Activated CD4-positive, alpha-beta T cell treated with anti-CD3 and anti-CD28 coated beads, Interleukin-2, amount 50 U/mL, for 24 hours (primary cell): Measurements from ENCODE around the gene THOC3.
"Not testable (repeated sequence)": the region's sequence is repeated elsewhere in the genome, so short reads cannot be mapped to it uniquely, and the experiment has no call there.

Source experiments
- DNase-seq, 2 donors: peaks; one replicate each; pipeline ENCODE4 v3.0.0-alpha.2; 2020; ENCODE audit warnings: low read depth in 1 of 2, low spot score in 1 of 2

THOC3 gene, protein sequence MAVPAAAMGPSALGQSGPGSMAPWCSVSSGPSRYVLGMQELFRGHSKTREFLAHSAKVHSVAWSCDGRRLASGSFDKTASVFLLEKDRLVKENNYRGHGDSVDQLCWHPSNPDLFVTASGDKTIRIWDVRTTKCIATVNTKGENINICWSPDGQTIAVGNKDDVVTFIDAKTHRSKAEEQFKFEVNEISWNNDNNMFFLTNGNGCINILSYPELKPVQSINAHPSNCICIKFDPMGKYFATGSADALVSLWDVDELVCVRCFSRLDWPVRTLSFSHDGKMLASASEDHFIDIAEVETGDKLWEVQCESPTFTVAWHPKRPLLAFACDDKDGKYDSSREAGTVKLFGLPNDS

DNA sequence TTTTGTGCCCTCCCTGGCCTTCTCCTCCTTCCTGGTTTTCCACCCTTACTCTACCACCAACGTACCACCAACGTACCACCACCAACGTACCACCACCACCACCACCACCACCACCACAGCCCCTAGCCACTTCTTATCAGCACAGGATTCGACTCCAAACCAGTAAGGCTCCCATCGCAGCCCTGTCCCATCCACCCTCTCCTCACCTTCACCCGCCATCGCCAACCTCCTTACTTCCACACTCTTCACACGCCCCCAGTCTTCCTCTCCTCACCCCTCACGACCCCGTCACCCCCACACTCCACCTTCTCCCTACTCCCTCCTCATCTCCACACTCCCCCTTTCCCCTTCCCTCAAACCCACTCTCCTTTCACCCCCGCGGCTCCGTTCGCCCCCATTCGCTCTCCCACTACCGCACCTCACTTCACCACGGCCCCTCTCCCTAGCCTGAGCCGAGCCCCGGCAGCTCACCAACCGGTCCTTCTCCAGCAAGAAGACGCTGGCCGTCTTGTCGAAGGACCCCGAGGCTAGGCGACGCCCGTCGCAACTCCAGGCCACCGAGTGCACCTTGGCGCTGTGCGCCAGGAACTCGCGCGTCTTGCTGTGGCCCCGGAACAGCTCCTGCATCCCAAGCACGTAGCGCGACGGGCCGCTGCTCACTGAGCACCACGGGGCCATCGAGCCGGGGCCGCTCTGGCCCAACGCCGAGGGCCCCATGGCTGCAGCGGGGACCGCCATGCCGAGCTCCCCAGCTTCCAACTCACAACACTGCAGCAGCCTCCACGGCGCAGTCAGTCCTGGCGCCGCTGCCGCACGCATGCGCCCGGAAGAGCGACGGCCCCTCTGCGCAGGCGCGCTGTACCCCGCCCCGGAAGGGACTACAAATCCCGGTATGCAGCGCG is at the start of gene THOC3:
Gene THOC3 (minus strand): TSS at position 845 of the 902 bp plus-strand sequence. CDS start 107 bp downstream, at position 738.
- peak; percentile 54 to 61 for DNase-seq

DNA sequence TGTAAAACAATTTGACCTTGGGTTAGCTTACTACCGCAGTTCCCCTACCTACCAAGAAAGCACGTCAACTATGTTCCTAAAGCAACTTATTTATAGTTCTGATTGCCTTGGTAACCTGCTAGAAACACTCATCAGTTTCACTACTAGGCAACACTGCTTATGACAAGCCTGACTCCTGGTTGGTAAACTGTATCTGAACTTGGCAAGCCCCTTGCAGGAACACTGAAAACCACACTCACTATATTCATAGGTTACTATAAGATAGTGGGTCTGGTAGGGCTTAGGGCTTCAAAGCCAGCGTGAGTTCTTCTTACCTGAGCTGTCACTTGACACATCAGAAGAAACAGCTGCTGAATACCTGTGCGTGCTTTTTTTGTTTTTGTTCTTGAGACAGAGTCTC is 49.2 kb upstream of the THOC3 start:
- not testable (repeated sequence) for DNase-seq

DNA sequence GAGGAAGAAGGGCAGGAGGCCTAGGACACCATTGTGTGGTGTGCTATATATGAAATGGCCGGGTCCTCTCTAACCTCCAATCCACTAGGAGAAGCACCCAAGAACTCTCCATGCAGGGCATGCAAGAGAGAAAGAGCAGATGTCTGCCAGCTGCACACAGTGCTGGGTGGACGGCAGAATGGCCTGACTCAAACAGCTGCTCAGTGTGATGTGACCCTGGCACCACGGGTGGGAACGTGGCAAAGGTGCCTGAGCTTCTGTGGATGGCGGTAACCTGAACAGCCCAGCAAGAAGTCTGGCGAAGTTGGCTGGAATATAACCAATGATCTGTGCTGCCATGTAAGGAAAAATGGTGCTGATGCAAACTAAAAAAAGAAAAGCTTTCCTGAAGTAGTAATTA is 46.2 kb upstream of the THOC3 start:
- not testable (repeated sequence) for DNase-seq

DNA sequence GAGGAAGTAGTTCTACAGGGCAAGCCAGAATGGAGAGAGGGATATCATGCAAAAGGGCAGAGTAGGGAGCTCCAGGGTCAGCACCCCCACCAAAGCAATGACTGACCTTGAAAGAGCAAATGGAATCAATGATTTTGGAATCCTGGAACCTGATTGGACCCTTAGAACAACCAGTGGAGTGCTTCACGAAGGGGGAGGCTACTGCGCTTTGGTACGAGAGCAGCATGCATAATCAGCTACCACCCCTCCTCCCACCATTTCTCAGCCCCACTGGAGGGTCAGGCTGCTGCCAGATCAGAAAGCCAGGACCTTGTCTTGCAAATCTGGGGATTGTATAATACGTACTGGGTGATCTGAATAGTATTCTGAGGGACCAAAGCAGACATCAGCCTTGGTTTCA is 43.0 kb upstream of the THOC3 start:
- DNase-seq = not testable (repeated sequence)

DNA sequence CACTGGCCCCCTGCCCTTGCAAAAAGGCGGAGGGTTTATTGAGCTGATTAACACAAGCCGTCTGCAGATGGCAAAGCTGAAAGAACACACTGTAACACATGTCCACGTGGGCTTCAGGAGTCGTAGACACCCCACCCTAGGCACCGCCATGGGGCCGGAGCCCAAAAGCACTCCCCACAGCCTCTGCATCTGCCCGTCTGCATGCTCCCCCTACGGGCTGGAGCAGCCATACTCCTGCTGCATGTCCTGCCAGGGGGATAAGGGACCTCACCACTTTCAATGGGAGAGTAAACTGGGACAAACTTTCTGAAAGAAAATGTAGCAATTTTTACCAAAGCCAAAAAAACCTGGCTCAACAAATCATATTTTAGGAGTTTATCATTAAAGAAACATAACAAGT is 42.1 kb upstream of the THOC3 start:
- DNase-seq = not testable (repeated sequence)

DNA sequence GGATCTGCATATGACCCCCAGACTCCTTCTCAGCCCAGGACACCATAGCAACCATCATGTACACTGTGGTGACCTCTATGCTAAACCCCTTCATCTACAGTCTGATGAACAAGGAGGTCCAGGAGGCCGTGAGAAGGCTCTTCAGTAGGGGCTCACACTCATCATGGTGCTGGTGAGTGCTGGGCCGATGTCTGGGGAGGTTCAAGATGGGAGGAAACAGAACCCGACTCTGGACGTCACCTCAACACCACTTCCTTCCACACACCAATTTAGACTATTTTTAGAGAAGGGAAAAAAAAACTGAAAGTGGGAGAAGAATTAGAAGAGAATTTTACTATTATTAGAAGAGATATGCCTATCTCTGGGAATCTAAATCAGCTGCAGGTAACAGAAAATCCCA is 39.1 kb upstream of the THOC3 start:
- not testable (repeated sequence) for DNase-seq

DNA sequence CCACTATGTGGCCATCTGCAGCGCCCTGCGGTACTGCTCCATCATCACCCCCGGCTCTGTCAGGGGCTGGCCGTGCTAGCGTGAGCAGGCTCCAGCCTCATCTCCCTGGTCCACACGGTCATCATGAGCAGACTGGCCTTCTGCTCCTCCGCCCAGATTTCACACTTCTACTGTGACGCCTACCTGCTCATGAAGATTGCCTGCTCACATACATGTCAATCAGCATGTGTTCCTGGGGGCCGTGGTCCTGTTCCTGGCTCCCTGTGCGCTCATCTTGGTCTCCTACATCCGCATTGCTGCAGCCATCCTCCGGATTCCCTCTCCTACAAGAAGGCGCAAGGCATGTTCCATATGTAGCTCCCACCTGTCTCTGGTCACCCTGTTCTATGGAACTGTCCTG is 38.7 kb upstream of the THOC3 start:
- DNase-seq = not testable (repeated sequence)

DNA sequence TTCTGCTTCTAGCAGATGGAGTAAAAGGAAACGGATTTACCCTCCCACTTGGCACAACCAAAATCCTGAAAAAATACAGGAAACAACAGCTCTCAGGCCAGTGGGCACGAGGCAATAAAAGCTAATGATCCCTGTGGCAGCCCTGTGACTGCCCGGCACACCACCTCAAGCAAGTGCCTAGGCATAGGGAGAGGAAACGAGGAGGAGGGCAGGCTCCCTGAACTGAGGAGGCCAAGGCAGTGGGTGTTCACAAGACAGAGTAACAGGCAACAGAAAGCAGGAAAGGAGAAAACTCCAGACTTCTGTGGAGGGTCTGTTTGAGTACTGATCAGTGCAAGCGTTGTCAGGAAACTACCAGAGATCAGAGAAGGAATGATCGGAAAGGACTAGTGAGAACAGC is 29.9 kb upstream of the THOC3 start:
- not testable (repeated sequence) for DNase-seq

DNA sequence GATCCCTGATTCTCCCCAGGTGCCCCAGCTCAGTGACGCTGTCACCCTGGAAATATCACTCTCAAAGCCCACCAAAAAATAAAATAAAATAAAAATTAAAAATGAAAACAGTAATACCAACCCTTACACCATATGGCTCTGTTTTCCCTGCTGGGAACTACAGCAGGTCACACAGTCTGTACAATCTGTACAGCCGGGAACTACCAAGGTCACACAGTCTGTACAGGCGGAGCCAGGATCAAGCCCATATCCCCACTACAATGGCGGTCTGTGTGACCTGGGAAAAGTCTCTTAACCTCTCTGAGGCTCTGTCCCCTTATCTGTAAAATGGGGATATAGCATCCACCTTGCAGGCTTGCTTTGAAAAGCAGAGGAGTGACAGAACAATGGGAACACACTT is 29.4 kb upstream of the THOC3 start:
- DNase-seq = not testable (repeated sequence)

DNA sequence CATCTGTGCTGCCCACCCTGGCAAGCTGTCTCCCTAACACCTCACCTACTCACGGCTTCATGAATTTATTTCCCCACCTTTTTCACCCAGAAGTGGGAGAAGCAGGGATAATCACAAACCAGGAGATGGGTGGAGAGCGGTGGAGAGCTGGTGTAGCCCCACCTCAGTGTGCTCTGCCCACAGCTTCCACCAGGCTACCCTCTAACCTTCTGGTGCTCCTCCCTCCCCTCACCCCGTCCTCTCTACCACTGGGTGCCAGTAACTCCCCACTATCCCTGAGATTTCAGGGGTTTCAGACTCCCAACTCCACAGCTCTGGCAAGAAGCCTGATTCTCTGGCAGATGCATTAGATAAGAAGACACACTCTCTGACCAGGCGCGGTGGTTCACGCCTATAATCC is 28.7 kb upstream of the THOC3 start:
- DNase-seq = not testable (repeated sequence)

DNA sequence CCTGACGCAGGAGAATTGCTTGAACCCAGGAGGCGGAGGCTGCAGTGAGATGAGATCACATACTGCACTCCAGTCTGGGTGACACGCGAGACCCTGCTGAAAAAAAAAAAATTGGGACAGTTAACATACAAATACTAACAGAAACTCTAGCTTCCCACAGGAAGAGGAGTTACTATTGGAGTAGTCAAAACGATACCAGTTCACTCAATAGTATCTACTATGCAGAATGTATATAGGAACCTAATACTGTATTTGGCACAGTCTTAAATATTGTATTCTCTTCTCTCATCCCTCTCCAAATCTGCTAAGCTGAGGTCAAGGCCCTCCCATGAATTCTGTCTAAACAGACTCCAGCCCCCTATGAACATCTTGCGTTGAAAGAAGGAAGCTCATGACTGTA is 27.4 kb upstream of the THOC3 start:
- DNase-seq = not testable (repeated sequence)

DNA sequence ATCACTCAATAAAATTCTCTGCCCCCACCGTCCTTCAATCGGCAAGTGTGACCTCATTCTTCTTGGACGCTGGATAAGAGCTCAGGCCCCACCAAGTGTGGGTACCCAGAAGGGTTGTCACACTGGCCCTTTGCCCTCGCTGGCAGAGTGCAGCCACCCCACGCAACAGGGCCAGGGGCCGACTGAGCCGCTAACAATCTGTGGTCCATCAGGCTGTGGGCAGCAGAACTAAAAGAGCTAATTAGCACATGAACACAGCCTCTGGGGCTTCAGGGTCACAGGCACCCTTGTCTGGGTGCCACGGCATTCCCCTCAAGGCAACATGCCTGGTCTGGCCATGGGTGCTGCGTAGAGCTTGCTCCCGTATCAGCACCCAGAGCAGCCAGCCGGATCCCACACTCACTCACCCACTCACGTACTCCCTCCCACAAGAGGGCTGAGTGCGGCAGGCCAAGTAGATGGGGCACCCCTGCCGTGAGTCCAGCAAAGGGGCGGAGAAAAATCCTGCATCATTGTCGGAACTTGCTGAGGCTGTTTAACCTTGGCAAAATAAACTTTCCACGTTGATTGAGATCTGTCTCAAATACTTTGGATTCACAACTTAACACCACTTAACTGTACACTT is 11.4 kb upstream of the THOC3 start:
- DNase-seq = not testable (repeated sequence)

DNA sequence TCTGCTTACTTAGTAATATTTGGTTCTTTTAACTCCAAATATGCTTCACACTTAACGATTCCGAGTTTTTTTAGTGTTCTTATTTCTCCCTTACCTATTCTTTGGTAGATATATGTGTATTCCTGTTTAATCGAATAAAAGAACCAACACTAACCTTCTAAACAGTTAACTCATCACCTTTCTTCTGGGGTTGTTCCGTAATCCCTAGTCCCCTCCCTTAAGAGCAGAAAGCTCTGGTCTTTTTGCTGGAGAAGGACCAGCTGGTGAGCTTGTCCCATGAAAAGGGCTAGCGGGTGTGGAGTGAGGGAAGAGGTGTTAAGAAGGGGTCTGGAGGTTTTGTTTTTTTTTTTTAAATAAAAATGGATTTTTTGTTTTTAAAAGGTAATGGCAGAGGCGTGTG is 266 bp upstream of the THOC3 start:
- DNase-seq = not testable (repeated sequence)

DNA sequence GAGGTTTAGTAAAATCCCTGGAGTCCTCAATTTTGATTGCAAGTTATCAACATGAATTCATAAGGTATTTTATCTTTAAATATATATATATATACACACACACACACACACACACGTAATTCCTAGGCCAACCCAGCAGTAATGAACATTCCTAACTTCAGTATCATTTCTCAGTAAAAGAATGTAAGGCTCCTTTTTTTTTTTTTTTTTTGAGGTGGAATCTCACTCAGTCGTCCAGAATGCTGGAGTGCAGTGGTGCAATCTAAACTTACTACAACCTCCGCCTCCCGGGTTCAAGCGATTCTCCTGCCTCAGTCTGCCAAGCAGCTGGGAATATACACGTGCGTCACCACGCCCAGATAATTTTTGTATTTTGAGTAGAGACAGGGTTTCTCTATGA is 5.8 kb downstream of the THOC3 start:
- DNase-seq = not testable (repeated sequence)

DNA sequence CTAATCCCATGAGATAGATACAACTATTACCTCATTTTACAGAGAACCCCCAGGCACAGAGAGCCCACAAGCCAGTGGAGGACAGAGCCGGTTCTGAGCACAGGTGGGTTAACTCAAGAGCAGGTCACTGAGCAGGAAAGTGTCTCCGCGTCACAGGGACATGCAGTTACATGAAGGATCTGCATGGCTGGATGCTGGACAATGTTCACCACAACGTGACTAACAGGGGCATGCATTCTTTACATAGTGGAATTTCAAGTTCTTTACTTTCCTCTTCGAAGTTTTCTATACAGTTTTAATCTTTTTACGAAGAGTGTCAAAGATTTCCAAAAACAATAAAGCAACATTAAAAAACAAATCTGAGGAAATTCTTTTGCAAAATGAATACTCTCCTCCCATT is 7.9 kb downstream of the THOC3 start:
- DNase-seq = not testable (repeated sequence)

DNA sequence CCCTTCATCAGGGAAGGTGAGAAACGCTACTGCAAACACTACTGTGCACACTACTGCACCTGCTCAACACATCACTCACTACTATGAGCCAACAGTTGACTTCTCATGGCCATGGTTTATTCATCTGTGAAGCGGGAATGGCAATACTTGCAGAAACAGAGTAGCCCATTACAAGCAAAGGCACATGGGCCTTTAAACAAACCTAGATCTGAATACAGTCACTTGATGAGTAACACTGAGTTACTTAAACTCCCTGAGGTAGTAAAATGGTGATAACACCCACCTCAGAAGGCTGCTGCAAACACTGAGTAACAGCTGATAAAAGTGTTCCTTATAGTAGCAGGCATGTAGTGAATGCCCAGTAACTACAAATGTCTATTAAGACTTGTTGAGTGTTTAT is 9.6 kb downstream of the THOC3 start:
- DNase-seq = not testable (repeated sequence)

DNA sequence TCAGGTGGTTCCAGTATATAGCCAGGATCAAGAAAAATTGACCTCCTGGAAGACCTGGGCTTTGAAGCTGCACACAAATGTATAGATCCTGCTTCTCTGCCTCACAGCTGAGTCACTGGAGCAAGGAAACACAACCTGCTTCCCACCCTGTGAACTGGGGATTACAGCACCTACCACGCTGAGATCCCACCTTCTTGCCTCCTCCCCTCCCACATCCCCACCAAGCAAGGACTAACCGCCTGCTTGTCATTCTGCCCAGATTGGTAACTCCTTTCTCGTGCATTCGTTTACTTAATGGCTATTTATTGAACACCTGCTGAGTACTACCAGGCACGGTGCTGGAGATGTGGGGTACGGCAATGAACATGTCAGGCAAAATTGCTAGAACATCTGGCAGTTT is 14.0 kb downstream of the THOC3 start:
- not testable (repeated sequence) for DNase-seq

DNA sequence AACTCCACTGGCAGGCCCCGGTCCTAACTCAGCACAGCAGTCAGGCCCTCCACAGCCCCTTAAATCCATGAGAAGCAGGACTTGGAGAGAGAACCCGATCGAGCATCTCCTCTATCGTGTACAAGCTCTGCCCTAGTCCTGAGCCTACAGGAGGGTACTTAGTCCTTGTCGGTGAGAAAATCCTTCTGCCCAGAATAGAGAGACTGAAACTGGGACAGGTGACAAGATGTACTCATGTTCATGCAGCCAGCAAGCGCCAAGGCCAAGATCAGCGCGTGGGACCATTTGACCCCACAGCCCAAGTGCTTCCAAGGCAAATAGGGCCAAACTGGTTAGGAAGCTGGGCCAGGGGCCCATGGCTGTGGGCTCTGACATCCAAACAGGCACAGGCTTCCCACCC is 15.3 kb downstream of the THOC3 start:
- not testable (repeated sequence) for DNase-seq

DNA sequence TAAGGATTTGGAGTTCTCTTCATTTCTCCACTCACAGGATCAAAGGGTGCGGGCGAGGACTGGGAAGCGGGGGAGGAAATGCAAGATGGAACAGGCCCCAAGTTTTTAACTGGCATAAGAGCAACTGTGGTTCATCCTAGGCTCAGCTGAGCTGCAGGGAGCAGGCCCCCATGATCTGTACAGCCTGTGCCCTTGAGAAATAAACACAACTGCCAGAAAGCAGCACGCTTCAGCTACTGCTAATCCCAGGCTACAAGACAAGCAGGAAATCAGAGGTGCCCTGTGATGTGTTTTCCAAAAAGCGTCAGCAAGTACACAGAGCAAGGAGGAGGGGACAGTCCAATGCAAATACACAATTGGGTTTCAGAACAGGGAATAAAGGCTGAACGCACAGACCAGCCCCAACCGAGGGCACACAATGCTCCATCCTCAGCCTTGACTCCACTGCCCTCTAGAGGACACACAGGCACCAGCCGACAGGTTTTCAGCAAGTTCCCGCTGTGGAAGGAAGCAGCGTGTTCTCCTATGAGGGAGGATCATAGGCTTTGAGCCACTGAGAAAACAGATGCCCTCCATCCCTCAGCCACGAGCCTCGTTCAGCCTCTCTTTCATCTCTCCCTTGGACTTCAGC is 16.7 kb downstream of the THOC3 start:
- DNase-seq = not testable (repeated sequence)

DNA sequence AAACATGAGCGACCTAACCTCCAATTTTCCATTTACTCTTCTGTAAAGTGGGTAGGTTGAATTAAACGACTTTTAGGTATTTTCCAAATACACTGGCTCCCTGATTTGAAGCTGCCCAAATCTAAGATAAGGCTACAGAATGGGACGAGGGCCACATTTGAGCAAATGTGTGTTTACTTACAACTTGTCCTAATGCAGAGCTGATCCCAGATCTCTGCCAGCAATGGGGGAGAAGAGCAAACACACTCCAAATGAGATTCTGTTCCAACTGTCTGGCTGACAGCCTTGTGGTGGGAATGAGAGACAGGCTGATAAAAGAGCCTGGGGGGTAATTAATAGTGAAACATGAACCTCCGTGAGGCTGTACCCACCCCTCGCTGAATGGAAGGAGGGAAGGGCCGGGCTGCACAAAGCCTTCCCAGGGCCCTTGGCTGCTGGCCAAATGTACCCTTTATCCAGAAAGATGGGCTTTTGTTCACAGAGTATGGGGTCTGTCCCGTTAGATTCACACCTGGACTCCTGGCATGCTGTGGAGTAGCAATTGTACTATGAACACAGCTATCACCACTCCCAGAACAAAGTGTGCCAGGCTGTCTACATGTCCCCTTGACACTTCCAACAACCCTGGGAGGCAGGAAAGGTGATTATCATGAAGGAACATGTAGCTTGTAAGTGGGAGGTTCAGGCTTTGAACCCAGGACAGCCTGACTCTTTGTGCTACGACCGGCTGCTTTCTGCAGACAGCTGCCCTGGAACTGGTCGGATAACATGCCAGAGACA is 19.6 kb downstream of the THOC3 start:
- not testable (repeated sequence) for DNase-seq
